ENCODE measurements around the gene COCH. TPM values are rescaled to one million over a fixed set of nuclear protein-coding genes. Genes with fewer than 3 reads are reported as not detected.

The COCH gene
- total RNA-seq, 3 donors from 2014 or later (not counting 1 experiment from before 2014, with no cell fraction given) = 0.27 to 0.73 TPM; not detected in 1

DNA sequence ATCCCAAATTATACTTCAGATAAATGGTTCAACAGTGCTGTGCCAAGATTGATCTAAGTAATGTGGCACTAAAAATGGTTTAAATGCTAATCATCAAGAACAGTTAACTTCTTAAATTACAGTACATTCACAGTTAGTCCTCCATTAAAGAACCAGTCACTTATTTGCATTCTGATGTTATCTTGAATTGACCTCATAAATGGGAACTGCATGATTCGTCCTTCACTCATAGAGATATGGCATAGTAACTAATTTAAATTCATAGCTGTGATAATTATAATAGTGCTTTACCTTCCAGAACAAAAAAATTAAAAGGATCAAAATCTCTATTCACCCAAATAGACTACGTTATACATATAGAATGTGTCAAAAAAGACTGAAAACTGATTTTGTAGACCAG lies 61.1 kb downstream of the COCH start:
- Histone ChIP-seq H3K9me3 (ENCODE audit: control insufficient read depth, insufficient read depth, low read length) (no peaks in the 10 kb centered on the region), H3K4me1 (ENCODE audit: control insufficient read depth, insufficient read depth, low read length) (no peaks in the 10 kb centered on the region), H3K27me3 (ENCODE audit: control insufficient read depth, insufficient read depth, low read length) (no peaks in the 10 kb centered on the region), H3K27ac (ENCODE audit: low read length) (no peak overlapping the region), H3K4me3 (ENCODE audit: low read length) (no peak overlapping the region), H3K36me3 (ENCODE audit: control insufficient read depth, insufficient read depth, low read length) (peaks cover 25% of the 10 kb centered on the region)
- H3K4me3 Mint-ChIP-seq = no peak overlapping the region
- H3K36me3 Mint-ChIP-seq = peaks cover 6% of the 10 kb centered on the region
- DNase-seq (no peak), ATAC-seq (no peak)
- H3K9me3 Mint-ChIP-seq = no peaks in the 10 kb centered on the region
- TF ChIP-seq CTCF (IDR thresholded peaks at IDR 0.05) = no peak
- peaks cover 2% of the 10 kb centered on the region in 2 donors for H3K4me1 Mint-ChIP-seq
- WGBS (ENCODE audit: insufficient coverage) = no CpG with 5 or more reads among the region's 2 CpGs
- intact Hi-C loops (cut with micrococcal nuclease) = no loop called here
- no peak overlapping the region for H3K27ac Mint-ChIP-seq
- H3K27me3 Mint-ChIP-seq (ENCODE audit: low read depth in 2 of 2) = no peaks in the 10 kb centered on the region

- no peaks in the 10 kb centered on the region for H3K27me3 Mint-ChIP-seq (ENCODE audit: low read depth in 2 of 2)
- H3K9me3 Mint-ChIP-seq = no peaks in the 10 kb centered on the region
- peak overlapping the region in 1 of 2 donors; percentile 6 for H3K27ac Mint-ChIP-seq
- no peaks in the 10 kb centered on the region for H3K9me3 ChIP-seq (ENCODE audit: control insufficient read depth, insufficient read depth, low read length)
- H3K4me1 Mint-ChIP-seq = peaks cover 0 to 19% of the 10 kb centered on the region in 2 donors
- no peak for ATAC-seq
- no peak overlapping the region for H3K4me3 ChIP-seq (ENCODE audit: low read length)
- no peaks in the 10 kb centered on the region for H3K27me3 ChIP-seq (ENCODE audit: control insufficient read depth, insufficient read depth, low read length)
- H3K36me3 Mint-ChIP-seq = peaks cover 6% of the 10 kb centered on the region
- 100% methylated on average over 1 of the region's 2 CpGs for WGBS (ENCODE audit: insufficient coverage)
- H3K4me1 ChIP-seq (ENCODE audit: control insufficient read depth, insufficient read depth, low read length) = no peaks in the 10 kb centered on the region
- intact Hi-C loops (cut with micrococcal nuclease) = no loop called here
- H3K4me3 Mint-ChIP-seq = no peak overlapping the region
- peaks cover 25% of the 10 kb centered on the region for H3K36me3 ChIP-seq (ENCODE audit: control insufficient read depth, insufficient read depth, low read length)
- no peak overlapping the region for H3K27ac ChIP-seq (ENCODE audit: low read length)
- TF ChIP-seq CTCF (IDR thresholded peaks at IDR 0.05) = no peak
- DNase-seq = no peak
Observed at GRCh38 chr14:30938617-30939016, 64.3 kb downstream of the COCH start.

Other genes starting within 250 kb of the COCH start
- 10 to 100 TPM; 10.6 to 12.7 (median 12.4) TPM for gene AP4S1, start 151.1 kb downstream of the COCH start, total RNA-seq
- gene STRN3, start 151.8 kb downstream of the COCH start, total RNA-seq = 10 to 100 TPM; 19.5 to 34.2 (median 31.1) TPM